Lower leg skin (tissue), 4 donors: ENCODE data around the gene PCARE. TPM values are rescaled to one million over a fixed set of nuclear protein-coding genes. Genes with fewer than 3 reads are reported as not detected.

Experiments
- DNase-seq, 2 donors: peaks; one replicate each; pipeline ENCODE4 v3.0.0-alpha.2; 2019; ENCODE audit warnings: low spot score in 2 of 2
- H3K4me3 ChIP-seq: fragments of 200-600 bp; sonication (generic); 2 replicates; pipeline ENCODE4 v1.5.1; 2017; ENCODE audit warnings: mild to moderate bottlenecking, low read depth; ENCODE audit not compliant: poor library complexity, severe bottlenecking
- POLR2A ChIP-seq, 2 donors: fragments of 450-650 bp; IDR thresholded peaks; one replicate each; pipeline ENCODE4 v1.6.1; 2016 to 2017; ENCODE audit warnings: antibody characterized with exemption in 2 of 2, mild to moderate bottlenecking in 1 of 2, moderate library complexity in 1 of 2
- WGBS, 2 donors: methylation state at CpG; one replicate each; pipeline ENCODE4 v1.1.5; 2018; 5-methylcytosine and 5-hydroxymethylcytosine counted together
- intact Hi-C: fragments of 100-400 bp; cut with DNase I; formaldehyde crosslinking; loops from one replicate; pipeline ENCODE4 v1.15.0; 2023; ENCODE audit warnings: low total_unique reads
- total RNA-seq, 4 donors: library from RNA; depleted of rRNA; stranded (reverse); fragments of >200 nt; gene quantifications; one replicate each; pipeline ENCODE4 v1.1.0, GENCODE V29; 2016
- TF ChIP-seq, protein P1 (sequence below), 3 donors: fragments of 450-650 bp; IDR thresholded peaks; one replicate each; pipeline ENCODE4 v1.5.1; 2016; ENCODE audit warnings: antibody characterized with exemption in 3 of 3, mild to moderate bottlenecking in 3 of 3, moderate library complexity in 2 of 3

The PCARE gene
- total RNA-seq, 4 donors from 2014 or later, result 0.02 to 0.13 TPM; not detected in 2

DNA sequence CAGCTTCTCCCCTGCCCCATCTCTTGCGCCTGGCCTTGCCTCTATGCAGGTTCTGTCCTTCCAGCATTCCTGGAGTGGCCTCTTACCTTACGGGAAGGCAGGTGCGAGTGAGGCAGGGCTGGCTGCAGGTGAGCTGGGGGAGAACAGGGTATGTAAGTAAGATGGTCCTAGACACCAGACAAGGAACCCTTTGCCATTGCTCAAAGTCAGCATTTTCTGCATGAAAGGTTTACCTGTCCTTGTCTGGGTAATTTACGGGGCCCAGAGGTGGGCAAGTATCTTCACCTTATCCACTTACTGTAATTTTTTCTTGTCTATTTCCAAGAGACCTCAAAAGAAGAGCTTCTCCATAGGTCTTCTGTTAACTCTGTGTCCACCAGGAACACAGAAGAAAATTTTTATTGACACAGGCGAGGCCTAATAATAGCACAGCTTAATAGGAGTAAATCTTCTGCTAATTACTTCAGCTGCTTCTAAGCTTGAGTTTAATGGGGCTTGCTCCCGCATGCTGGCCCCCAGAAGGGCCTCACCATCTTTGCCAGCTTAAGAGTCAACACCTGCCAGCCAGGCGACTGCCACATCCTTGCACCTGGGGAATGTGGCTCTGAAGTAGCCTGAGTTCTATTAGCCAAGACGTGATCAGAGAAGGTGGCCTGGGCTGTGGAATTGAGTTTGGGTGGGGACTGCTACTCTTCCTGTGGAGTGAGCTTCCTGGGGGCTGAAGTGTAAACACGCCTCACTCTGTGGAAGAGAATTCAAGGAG lies 27.1 kb downstream of the PCARE start:
- TF ChIP-seq POLR2A (IDR thresholded peaks at IDR 0.05), result no peak
- TF ChIP-seq, protein P1, sequence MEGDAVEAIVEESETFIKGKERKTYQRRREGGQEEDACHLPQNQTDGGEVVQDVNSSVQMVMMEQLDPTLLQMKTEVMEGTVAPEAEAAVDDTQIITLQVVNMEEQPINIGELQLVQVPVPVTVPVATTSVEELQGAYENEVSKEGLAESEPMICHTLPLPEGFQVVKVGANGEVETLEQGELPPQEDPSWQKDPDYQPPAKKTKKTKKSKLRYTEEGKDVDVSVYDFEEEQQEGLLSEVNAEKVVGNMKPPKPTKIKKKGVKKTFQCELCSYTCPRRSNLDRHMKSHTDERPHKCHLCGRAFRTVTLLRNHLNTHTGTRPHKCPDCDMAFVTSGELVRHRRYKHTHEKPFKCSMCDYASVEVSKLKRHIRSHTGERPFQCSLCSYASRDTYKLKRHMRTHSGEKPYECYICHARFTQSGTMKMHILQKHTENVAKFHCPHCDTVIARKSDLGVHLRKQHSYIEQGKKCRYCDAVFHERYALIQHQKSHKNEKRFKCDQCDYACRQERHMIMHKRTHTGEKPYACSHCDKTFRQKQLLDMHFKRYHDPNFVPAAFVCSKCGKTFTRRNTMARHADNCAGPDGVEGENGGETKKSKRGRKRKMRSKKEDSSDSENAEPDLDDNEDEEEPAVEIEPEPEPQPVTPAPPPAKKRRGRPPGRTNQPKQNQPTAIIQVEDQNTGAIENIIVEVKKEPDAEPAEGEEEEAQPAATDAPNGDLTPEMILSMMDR (IDR thresholded peaks at IDR 0.05), result no peak
- 87 to 91% methylated on average over 9 of the region's 9 CpGs for WGBS, 2 donors
- intact Hi-C loops, result no loop called here
- DNase-seq, result no peak
- no peak overlapping the region for H3K4me3 ChIP-seq

DNA sequence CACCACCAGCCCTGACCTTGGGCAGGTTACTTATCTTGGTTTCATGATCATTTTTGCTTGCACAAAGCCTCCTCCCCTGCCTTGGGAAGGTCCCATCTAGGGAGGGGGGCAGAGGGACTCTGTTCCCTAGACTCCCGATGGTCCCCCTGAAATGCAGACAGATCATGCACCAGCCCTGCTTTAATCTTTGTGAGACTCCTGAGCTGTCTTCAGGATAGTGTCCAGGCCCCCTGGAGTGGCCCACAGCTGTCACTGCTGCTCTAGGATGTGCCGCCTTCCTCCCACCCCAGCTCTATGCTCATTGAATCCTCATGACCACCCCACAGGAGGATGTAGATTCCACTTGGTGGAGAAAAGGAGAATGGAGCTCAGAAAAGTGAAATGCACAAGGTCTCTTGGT lies 28.0 kb downstream of the PCARE start:
- 100% methylated on average over 1 to 2 of the region's 2 CpGs for WGBS, 2 donors
- H3K4me3 ChIP-seq, result no peak overlapping the region
- intact Hi-C loops, result no loop called here
- TF ChIP-seq POLR2A (IDR thresholded peaks at IDR 0.05), result no peak
- TF ChIP-seq, protein P1 (IDR thresholded peaks at IDR 0.05), result no peak
- DNase-seq, result no peak

DNA sequence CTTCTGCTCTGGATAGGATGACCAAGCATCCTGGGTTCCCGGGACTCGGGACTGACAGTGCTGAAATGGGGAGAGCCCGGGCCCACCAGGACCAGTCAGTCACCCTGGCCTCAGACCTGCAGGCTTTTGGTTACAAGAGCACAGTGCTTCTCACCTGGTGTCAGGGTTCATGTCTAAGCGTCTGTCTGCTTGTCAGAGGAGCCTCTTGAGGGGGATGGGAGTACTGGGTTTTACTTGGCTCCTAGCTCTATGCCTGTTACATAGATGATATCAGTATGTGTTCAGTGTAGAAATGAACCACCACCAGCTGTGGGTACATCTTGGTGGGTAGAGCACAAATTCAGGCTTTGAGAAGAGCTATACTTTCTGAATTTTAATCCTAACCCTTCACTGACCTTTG lies 29.9 kb downstream of the PCARE start:
- intact Hi-C loops, result no loop called here
- 91 to 93% methylated on average over 3 to 4 of the region's 4 CpGs for WGBS, 2 donors
- no peak for TF ChIP-seq POLR2A (IDR thresholded peaks at IDR 0.05)
- no peak for DNase-seq
- H3K4me3 ChIP-seq, result no peak overlapping the region

DNA sequence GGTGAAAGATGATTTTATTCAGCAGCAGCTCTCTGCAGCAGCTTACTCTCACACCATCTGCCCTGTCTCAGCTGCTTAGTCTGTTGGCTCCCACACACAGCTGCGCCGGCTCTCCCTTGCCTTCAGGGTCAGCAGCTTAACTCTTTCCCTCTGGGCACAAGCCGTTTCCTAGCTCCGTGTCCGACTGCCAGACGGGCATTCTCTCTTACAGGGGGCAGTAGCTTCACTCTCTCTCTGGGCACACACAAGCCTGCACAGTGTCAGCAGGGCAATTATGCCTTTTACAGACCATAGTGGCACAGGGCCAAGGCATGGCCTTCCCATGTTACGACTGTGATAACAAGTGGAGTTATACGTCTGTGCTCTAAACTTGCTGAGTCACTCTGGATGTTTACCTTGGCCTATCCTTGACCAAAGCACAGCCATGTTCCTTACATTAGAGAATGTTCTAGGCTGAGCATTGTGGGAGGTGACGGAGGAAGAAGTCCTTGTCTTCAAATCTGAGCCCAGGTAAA lies 31.7 kb downstream of the PCARE start:
- no peak overlapping the region for H3K4me3 ChIP-seq
- WGBS, 2 donors, result 44 to 54% methylated on average over 9 of the region's 9 CpGs
- no peak for DNase-seq
- intact Hi-C loops, result no loop called here
- no peak for TF ChIP-seq POLR2A (IDR thresholded peaks at IDR 0.05)
- TF ChIP-seq, protein P1 (IDR thresholded peaks at IDR 0.05), result no peak

DNA sequence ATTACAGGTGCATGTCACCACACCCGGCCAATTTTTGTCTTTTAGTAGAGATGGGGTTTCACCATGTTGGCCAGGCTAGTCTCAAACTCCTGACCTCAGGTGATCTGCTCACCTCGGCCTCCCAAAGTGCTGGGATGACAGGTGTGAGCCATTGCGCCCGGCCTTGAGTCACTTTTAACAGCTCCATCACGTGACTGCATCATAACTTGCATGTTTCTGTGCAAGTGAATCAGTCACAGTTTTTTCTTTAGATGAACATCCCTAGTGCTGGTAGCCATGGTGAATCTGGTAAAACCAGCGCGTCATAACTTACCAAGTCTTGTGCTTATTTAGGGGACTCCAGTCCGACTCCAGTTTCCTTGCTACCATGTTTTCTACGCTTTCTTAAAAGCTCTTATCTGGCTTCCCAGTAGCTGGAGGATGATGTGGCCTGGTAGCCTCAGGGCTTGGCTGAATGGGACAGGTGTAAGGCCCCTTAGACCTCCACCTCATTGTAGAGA lies 33.1 kb downstream of the PCARE start:
- intact Hi-C loops, result no loop called here
- no peak for DNase-seq
- TF ChIP-seq POLR2A (IDR thresholded peaks at IDR 0.05), result no peak
- TF ChIP-seq, protein P1 (IDR thresholded peaks at IDR 0.05), result no peak
- WGBS, 2 donors, result 85 to 98% methylated on average over 9 of the region's 9 CpGs
- H3K4me3 ChIP-seq, result no peak overlapping the region

DNA sequence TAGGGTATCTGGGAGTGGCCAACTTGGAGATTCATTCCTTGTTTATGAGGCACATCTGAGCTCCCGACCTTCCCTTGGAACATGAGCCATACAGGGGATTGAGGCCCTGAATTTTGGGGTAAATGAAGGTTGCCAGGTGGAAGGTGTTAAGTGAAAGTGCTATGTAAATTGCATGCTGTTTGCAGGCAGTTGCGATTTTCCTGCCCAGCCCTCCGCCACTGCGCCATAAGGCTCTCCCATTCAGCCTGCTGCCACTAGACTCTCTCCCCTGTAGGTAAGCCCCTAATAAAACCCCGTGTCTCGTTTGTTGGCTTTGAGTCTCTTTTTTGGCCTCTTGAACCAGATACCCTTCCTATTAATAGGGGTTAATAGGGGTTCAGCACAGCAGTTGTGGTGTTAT lies 33.8 kb downstream of the PCARE start:
- DNase-seq, result no peak
- no peak for TF ChIP-seq POLR2A (IDR thresholded peaks at IDR 0.05)
- TF ChIP-seq, protein P1 (IDR thresholded peaks at IDR 0.05), result no peak
- 81 to 85% methylated on average over 6 of the region's 6 CpGs for WGBS, 2 donors
- intact Hi-C loops, result no loop called here
- no peak overlapping the region for H3K4me3 ChIP-seq
